ENCODE measurements around the gene CELF4. TPM values are rescaled to one million over a fixed set of nuclear protein-coding genes. Genes with fewer than 3 reads are reported as not detected.

Gene CELF4
- total RNA-seq, 1 experiment from 2014 or later, result not detected

DNA sequence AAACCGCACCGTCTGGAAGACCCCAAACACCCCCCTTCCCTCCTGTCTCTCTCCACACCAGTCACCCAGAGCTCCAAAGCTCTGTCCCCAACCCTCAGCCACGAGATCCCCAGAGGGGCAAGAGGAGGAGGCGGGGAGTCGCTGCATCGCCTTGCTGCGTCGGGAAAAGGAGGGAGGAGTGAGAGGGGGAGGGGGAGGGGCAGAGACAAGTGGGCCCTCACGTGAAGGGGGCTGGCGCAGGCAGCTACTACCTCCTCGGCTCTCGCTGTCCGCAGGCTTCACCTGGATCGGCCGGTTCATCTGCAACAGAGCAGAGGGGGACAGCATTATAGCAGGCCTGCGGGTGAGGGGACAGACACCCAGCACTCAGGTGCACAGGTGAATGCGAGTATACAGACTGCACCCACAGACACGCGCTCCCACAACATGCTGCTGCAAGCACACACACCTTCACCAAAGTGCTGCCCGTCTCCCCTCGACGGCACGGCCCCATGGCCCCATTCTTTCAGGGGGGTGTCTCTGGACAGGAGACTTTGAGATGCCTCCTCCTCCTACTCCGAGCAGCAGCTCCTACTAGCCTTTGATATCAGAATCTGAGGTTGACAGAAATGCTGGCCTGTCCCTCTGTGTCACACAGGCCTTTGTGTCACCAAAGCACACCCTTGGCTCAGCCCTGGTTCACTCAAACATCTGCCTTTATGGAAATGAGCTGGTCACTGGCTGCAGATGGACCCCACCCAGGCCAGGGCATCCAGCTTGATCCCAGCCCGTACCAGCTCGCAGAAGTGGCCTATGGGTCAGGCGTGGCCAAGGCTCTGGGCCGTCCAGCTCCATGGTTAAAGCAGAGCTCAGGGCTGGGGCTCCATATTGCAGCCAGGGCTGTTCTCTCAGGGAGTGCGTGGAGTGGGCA lies 243.8 kb downstream of the CELF4 start:
- CTCF ChIA-PET, result interaction anchor here (0.6 to 0.7 kb wide), 3 partner anchors 10 to 872 kb away, joined by 3 to 10 read pairs (median 3); no protein-coding TSS in a partner anchor
- no TSS peak for BruUV-seq (replicated peaks)
- intact Hi-C loops (cut with micrococcal nuclease; ENCODE audit: unreplicated experiment) (no loop called here), in situ Hi-C loops (cut with HindIII; ENCODE audit: low pct_unique_long_range_greater_than_20kb, low sequenced_read_pairs) (no loop called here)
- POLR2A ChIA-PET, result no interaction called here
- TF ChIP-seq, protein P1, sequence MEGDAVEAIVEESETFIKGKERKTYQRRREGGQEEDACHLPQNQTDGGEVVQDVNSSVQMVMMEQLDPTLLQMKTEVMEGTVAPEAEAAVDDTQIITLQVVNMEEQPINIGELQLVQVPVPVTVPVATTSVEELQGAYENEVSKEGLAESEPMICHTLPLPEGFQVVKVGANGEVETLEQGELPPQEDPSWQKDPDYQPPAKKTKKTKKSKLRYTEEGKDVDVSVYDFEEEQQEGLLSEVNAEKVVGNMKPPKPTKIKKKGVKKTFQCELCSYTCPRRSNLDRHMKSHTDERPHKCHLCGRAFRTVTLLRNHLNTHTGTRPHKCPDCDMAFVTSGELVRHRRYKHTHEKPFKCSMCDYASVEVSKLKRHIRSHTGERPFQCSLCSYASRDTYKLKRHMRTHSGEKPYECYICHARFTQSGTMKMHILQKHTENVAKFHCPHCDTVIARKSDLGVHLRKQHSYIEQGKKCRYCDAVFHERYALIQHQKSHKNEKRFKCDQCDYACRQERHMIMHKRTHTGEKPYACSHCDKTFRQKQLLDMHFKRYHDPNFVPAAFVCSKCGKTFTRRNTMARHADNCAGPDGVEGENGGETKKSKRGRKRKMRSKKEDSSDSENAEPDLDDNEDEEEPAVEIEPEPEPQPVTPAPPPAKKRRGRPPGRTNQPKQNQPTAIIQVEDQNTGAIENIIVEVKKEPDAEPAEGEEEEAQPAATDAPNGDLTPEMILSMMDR (IDR thresholded peaks at IDR 0.05), result no peak
- TF ChIP-seq, protein P2, sequence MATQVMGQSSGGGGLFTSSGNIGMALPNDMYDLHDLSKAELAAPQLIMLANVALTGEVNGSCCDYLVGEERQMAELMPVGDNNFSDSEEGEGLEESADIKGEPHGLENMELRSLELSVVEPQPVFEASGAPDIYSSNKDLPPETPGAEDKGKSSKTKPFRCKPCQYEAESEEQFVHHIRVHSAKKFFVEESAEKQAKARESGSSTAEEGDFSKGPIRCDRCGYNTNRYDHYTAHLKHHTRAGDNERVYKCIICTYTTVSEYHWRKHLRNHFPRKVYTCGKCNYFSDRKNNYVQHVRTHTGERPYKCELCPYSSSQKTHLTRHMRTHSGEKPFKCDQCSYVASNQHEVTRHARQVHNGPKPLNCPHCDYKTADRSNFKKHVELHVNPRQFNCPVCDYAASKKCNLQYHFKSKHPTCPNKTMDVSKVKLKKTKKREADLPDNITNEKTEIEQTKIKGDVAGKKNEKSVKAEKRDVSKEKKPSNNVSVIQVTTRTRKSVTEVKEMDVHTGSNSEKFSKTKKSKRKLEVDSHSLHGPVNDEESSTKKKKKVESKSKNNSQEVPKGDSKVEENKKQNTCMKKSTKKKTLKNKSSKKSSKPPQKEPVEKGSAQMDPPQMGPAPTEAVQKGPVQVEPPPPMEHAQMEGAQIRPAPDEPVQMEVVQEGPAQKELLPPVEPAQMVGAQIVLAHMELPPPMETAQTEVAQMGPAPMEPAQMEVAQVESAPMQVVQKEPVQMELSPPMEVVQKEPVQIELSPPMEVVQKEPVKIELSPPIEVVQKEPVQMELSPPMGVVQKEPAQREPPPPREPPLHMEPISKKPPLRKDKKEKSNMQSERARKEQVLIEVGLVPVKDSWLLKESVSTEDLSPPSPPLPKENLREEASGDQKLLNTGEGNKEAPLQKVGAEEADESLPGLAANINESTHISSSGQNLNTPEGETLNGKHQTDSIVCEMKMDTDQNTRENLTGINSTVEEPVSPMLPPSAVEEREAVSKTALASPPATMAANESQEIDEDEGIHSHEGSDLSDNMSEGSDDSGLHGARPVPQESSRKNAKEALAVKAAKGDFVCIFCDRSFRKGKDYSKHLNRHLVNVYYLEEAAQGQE (IDR thresholded peaks at IDR 0.05; ENCODE audit: insufficient read depth in 1 of 2, low read depth in 2 of 2, low read length in 1 of 2), result no peak
- Histone ChIP-seq H3K27ac (ENCODE audit: low read length) (no peak overlapping the region), H3K9me3 (ENCODE audit: control insufficient read depth, insufficient read depth, low read depth, low read length) (no peaks in the 10 kb centered on the region), H3K27me3 (ENCODE audit: control insufficient read depth, insufficient read depth, low read length) (no peaks in the 10 kb centered on the region; the same call in 1 of the 2 replicates), H3K4me3 (ENCODE audit: low read depth in 2 of 2, low read length in 2 of 2) (no peak overlapping the region), H3K36me3 (ENCODE audit: control insufficient read depth, insufficient read depth, low read length) (no peaks in the 10 kb centered on the region), H3K4me1 (ENCODE audit: control insufficient read depth, insufficient read depth, low read length) (no peaks in the 10 kb centered on the region)
- ATAC-seq (peak; percentile 59), DNase-seq (ENCODE audit: low read depth, low spot score) (no peak)

DNA sequence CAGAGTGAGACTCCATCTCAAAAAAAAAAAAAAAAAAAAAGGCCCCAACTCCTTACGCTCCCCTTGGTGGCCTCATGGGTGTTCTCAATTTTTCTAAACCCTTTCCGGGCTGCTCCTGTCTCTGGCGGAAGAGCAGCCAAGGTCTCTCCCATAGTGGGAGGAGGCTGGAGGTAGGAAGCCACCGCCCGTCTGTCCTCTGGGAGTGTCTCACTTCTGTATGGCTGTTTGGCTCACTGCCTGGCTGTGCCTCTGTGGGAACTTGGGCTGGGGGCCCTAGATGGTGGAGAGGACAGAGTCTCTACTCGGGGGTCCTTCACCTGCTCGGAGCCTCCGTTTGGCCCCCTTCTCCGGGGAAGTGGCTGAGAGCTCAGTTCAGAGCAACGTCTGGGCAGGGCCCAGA lies 245.3 kb downstream of the CELF4 start:
- Histone ChIP-seq H3K36me3 (ENCODE audit: control insufficient read depth, insufficient read depth, low read length) (no peaks in the 10 kb centered on the region), H3K9me3 (ENCODE audit: control insufficient read depth, insufficient read depth, low read depth, low read length) (no peaks in the 10 kb centered on the region), H3K27me3 (ENCODE audit: control insufficient read depth, insufficient read depth, low read length) (no peaks in the 10 kb centered on the region; the same call in 1 of the 2 replicates), H3K27ac (ENCODE audit: low read length) (no peak overlapping the region), H3K4me1 (ENCODE audit: control insufficient read depth, insufficient read depth, low read length) (no peaks in the 10 kb centered on the region), H3K4me3 (ENCODE audit: low read depth in 2 of 2, low read length in 2 of 2) (no peak overlapping the region)
- in situ Hi-C loops (cut with HindIII; ENCODE audit: low pct_unique_long_range_greater_than_20kb, low sequenced_read_pairs) (no loop called here), intact Hi-C loops (cut with micrococcal nuclease; ENCODE audit: unreplicated experiment) (no loop called here)
- ChIA-PET CTCF (no interaction called here), POLR2A (no interaction called here)
- no TSS peak for BruUV-seq (replicated peaks)
- DNase-seq (ENCODE audit: low read depth, low spot score) (no peak), ATAC-seq (no peak)
- TF ChIP-seq TCF7L2 (IDR thresholded peaks at IDR 0.05; ENCODE audit: low read depth, low read length) (no peak), POLR2AphosphoS5 (IDR thresholded peaks at IDR 0.05; ENCODE audit: low read depth, low read length) (no peak), SIN3A (IDR thresholded peaks at IDR 0.05; ENCODE audit: borderline replicate concordance, insufficient read depth, low read depth, low read length) (no peak)
- TF ChIP-seq, protein P1 (IDR thresholded peaks at IDR 0.05), result no peak
- TF ChIP-seq, protein P2 (IDR thresholded peaks at IDR 0.05; ENCODE audit: insufficient read depth in 1 of 2, low read depth in 2 of 2, low read length in 1 of 2), result no peak
